ENCODE data around the gene LSMEM2. TPM values are rescaled to one million over a fixed set of nuclear protein-coding genes. Genes with fewer than 3 reads are reported as not detected.

The LSMEM2 gene
- total and polyA plus RNA-seq, 9 of the 15 experiments (the other 6 are each of a cell fraction or from before 2014, with no cell fraction given) = not detected

- TF ChIP-seq, protein P1, sequence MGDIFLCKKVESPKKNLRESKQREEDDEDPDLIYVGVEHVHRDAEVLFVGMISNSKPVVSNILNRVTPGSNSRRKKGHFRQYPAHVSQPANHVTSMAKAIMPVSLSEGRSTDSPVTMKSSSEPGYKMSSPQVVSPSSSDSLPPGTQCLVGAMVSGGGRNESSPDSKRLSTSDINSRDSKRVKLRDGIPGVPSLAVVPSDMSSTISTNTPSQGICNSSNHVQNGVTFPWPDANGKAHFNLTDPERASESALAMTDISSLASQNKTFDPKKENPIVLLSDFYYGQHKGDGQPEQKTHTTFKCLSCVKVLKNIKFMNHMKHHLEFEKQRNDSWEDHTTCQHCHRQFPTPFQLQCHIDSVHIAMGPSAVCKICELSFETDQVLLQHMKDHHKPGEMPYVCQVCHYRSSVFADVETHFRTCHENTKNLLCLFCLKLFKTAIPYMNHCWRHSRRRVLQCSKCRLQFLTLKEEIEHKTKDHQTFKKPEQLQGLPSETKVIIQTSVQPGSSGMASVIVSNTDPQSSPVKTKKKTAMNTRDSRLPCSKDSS (IDR thresholded peaks at IDR 0.05; ENCODE audit: low read depth, partially characterized antibody) = no peak
Observed at GRCh38 chr3:50278880-50279224, at the start of gene LSMEM2 (continued).

GRCh38 chr3:50229490-50229889 lies 49.4 kb upstream of the LSMEM2 start:
- intact Hi-C loops (cut with micrococcal nuclease) (no loop called here), in situ Hi-C loops (cut with MboI) (loop anchor here (5.0 kb wide), 2 partner anchors 37 to 43 kb away; partner anchors contain the start of gene GNAT1)
- H3K4me2 ChIP-seq (ENCODE audit: insufficient read depth, low read length) = no peak overlapping the region

More at GRCh38 chr3:50229490-50229889, 49.4 kb upstream of the LSMEM2 start:
- Histone ChIP-seq H3K27me3 (ENCODE audit: control insufficient read depth in 2 of 2, insufficient read depth in 2 of 2, low read length in 2 of 2) (no peaks in the 10 kb centered on the region), H3K27ac (ENCODE audit: extremely low read depth, low read depth, low read length) (no peak overlapping the region), H2AFZ (ENCODE audit: low read depth, low read length) (no peak overlapping the region), H3K9me1 (ENCODE audit: control insufficient read depth, insufficient read depth, low read length) (no peaks in the 10 kb centered on the region), H3K36me3 (ENCODE audit: control insufficient read depth, insufficient read depth, low read length) (no peaks in the 10 kb centered on the region), H3K79me2 (ENCODE audit: control insufficient read depth, insufficient read depth, low read length) (no peaks in the 10 kb centered on the region), H3K9me3 (replicated peaks; ENCODE audit: control insufficient read depth, insufficient read depth, low read depth, low read length) (no peaks in the 10 kb centered on the region), H4K20me1 (replicated peaks; ENCODE audit: control insufficient read depth, insufficient read depth, low read length) (no peaks in the 10 kb centered on the region), H3K4me3 (no peak overlapping the region), H3K9ac (ENCODE audit: insufficient read depth in 1 of 2, low read depth in 2 of 2, low read length in 2 of 2) (peak overlapping the region in 1 of 2 experiments; percentile 43; a peak in 1 of 4 replicates), H3K4me1 (replicated peaks in 1 of 2; ENCODE audit: control insufficient read depth in 2 of 2, insufficient read depth in 2 of 2, low read length in 2 of 2) (peaks cover 21 to 54% of the 10 kb centered on the region in 2 experiments)
- DNase-seq (ENCODE audit: extremely low read depth in 1 of 4, low spot score in 3 of 4) (no peak), ATAC-seq (no peak), FAIRE-seq (no peak)
- POLR2A ChIA-PET = interaction anchor here (0.6 to 1.4 kb wide), 2 partner anchors 12 to 115 kb away, joined by 3 to 4 read pairs; no protein-coding TSS in a partner anchor
- no TSS peak for BruUV-seq (replicated peaks)
- WGBS (ENCODE audit: insufficient coverage, low coverage, missing lambda C conversion rate) = 86% methylated on average over 3 of the region's 3 CpGs
- TF ChIP-seq NRF1 (conservative IDR thresholded peaks at IDR 0.05 in 1 of 2, IDR thresholded peaks at IDR 0.05 in 1 of 2) (no peak), SNRNP70 (optimal IDR thresholded peaks at IDR 0.05; ENCODE audit: low read depth, low read length) (no peak), KLF13 (tag; IDR thresholded peaks at IDR 0.05; ENCODE audit: borderline replicate concordance, low read depth) (no peak), TAF7 (tag; IDR thresholded peaks at IDR 0.05) (no peak), ZNF592 (IDR thresholded peaks at IDR 0.05) (no peak), KLF6 (CRISPR knock-in tag; IDR thresholded peaks at IDR 0.05; ENCODE audit: borderline replicate concordance) (no peak)
- TF ChIP-seq, protein P2, sequence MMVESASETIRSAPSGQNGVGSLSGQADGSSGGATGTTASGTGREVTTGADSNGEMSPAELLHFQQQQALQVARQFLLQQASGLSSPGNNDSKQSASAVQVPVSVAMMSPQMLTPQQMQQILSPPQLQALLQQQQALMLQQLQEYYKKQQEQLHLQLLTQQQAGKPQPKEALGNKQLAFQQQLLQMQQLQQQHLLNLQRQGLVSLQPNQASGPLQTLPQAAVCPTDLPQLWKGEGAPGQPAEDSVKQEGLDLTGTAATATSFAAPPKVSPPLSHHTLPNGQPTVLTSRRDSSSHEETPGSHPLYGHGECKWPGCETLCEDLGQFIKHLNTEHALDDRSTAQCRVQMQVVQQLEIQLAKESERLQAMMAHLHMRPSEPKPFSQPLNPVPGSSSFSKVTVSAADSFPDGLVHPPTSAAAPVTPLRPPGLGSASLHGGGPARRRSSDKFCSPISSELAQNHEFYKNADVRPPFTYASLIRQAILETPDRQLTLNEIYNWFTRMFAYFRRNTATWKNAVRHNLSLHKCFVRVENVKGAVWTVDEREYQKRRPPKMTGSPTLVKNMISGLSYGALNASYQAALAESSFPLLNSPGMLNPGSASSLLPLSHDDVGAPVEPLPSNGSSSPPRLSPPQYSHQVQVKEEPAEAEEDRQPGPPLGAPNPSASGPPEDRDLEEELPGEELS (CRISPR knock-in tag; IDR thresholded peaks at IDR 0.05; ENCODE audit: borderline replicate concordance) = no peak
- CTCF ChIA-PET (ENCODE audit: low intra/inter-chr PET ratio) = no interaction called here
